ENCODE results near the gene RNF223. TPM values are rescaled to one million over a fixed set of nuclear protein-coding genes. Genes with fewer than 3 reads are reported as not detected.
"Not testable (repeated sequence)": the region's sequence is repeated elsewhere in the genome, so short reads cannot be mapped to it uniquely, and the experiment has no call there.

The RNF223 gene
- total RNA-seq, 6 donors from 2014 or later: 1.0 to 2.4 (median 1.8) TPM

DNA sequence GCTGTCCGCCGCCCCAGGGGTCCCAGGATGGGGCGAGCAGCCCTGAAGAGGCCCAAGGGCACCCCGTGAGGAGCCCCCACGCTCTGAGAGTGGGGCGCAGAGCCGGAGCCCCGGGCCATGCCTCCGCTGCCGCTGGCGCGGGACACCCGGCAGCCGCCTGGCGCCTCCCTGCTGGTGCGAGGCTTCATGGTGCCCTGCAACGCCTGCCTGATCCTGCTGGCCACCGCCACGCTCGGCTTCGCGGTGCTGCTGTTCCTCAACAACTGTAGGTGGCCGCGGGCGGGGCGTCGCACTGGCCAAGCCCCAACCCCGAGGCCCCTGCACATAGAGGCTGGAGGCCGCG, 39.7 kb downstream of the RNF223 start:
- DNase-seq: peak in 1 of 2 donors; percentile 85
- Histone ChIP-seq H3K4me3 (no peak overlapping the region), H3K4me1 (peaks cover 19 to 33% (median 28%) of the 10 kb centered on the region in 4 donors), H3K27me3 (peaks cover 0 to 22% (median 8%) of the 10 kb centered on the region in 4 donors), H3K9me3 (no peaks in the 10 kb centered on the region), H3K27ac (no peak overlapping the region), H3K36me3 (peaks cover 0 to 4% (median 0%) of the 10 kb centered on the region in 4 donors)
- no peak for ATAC-seq (ENCODE audit: low FRiP score in 2 of 2)
- TF ChIP-seq, protein P1, sequence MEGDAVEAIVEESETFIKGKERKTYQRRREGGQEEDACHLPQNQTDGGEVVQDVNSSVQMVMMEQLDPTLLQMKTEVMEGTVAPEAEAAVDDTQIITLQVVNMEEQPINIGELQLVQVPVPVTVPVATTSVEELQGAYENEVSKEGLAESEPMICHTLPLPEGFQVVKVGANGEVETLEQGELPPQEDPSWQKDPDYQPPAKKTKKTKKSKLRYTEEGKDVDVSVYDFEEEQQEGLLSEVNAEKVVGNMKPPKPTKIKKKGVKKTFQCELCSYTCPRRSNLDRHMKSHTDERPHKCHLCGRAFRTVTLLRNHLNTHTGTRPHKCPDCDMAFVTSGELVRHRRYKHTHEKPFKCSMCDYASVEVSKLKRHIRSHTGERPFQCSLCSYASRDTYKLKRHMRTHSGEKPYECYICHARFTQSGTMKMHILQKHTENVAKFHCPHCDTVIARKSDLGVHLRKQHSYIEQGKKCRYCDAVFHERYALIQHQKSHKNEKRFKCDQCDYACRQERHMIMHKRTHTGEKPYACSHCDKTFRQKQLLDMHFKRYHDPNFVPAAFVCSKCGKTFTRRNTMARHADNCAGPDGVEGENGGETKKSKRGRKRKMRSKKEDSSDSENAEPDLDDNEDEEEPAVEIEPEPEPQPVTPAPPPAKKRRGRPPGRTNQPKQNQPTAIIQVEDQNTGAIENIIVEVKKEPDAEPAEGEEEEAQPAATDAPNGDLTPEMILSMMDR (IDR thresholded peaks at IDR 0.05): no peak
- no peak for TF ChIP-seq EP300 (IDR thresholded peaks at IDR 0.05)
- no peak for TF ChIP-seq POLR2AphosphoS5 (IDR thresholded peaks at IDR 0.05)
- TF ChIP-seq POLR2A (IDR thresholded peaks at IDR 0.05): no peak
- WGBS, 2 donors: 62 to 80% methylated on average over 15 to 22 of the region's 30 CpGs

DNA sequence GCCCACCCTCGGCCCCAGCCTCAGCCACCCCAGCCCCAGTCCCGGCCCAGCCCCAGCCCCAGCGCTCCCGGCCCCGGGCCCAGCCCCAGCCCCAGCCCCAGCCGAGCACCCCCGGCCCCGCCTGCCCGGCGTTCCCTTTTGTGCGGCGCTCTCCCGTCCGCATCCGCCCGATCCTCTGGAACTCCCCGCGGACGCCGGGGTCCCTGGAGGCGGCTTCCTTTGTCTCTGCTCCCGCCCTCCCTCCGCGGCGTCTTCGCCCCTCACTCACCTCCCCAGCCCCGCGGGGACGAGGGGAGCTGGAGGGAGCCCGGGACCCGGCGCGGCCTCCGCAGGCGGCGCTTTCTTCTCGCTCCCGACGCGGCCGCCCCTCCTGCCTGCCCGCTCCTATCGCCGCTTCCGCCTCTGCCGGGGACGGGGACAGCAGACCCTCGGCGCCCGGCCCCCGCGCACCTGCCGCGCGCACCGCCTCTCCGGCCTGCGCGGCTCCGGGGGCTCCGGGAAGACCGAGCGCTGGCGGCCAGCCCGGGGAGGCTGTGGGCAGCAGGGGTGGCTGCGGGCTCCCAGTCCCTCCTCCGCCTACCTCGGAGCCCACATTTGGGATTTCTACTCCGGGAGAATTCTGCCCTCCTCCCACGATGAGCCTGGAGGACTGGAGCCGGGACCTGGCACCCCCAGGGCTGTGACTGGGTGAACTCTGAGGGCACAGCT, 40.2 kb downstream of the RNF223 start:
- Histone ChIP-seq H3K4me3 (peak overlapping the region in 3 of 4 donors; percentile 50 to 59 (median 51)), H3K27ac (no peak overlapping the region), H3K4me1 (peaks cover 17 to 28% (median 23%) of the 10 kb centered on the region in 4 donors), H3K9me3 (no peaks in the 10 kb centered on the region), H3K27me3 (peaks cover 0 to 22% (median 8%) of the 10 kb centered on the region in 4 donors), H3K36me3 (peaks cover 0 to 4% (median 0%) of the 10 kb centered on the region in 4 donors)
- TF ChIP-seq POLR2A (IDR thresholded peaks at IDR 0.05) (no peak), EP300 (IDR thresholded peaks at IDR 0.05) (no peak), POLR2AphosphoS5 (IDR thresholded peaks at IDR 0.05) (no peak)
- TF ChIP-seq, protein P1 (IDR thresholded peaks at IDR 0.05): no peak
- DNase-seq (peak in 1 of 2 donors; percentile 86), ATAC-seq (ENCODE audit: low FRiP score in 2 of 2) (no peak)
- WGBS, 2 donors: 44 to 55% methylated on average over 49 to 58 of the region's 71 CpGs

DNA sequence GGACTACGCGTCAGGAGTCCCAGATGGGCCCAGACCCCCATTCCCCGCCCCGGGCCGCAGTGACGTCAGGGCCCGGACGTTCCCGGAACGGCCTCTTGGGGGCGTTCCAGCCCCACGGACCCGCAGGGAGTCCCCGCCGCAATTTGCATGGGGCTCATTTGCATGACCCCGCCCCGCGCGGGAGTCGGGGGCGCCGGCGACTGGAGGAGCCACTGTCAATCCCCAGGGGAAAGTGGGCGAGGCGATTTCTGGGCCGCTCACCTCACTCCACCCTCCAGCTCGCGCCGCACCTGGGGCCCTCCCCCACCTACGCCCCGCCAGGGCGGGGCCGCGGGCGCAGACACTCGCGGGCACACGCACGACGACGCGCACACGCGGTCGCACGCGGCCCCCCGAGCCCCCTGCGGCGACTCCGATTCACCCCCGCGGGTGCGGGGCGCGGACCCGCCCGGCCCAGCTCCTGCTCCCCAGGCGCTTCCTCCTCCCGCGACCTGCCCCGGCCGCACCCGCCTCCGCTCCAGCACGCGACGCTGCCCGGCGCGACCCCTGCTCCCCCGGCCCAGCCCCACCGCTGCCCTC, 41.0 kb downstream of the RNF223 start:
- ATAC-seq (ENCODE audit: low FRiP score in 2 of 2) (peak; percentile 86 to 87), DNase-seq (peak; percentile 92 to 95)
- Histone ChIP-seq H3K9me3 (no peaks in the 10 kb centered on the region), H3K27me3 (peaks cover 0 to 22% (median 8%) of the 10 kb centered on the region in 4 donors), H3K36me3 (peaks cover 0 to 4% (median 0%) of the 10 kb centered on the region in 4 donors), H3K4me3 (peak overlapping the region in 3 of 4 donors; percentile 50 to 59 (median 51)), H3K27ac (peak overlapping the region in 2 of 4 donors; percentile 23 to 26), H3K4me1 (peaks cover 17 to 27% (median 22%) of the 10 kb centered on the region in 4 donors)
- no peak for TF ChIP-seq EP300 (IDR thresholded peaks at IDR 0.05)
- TF ChIP-seq, protein P1 (IDR thresholded peaks at IDR 0.05): peak; percentile 67 to 94 (median 81)
- 5 to 17% methylated on average over 14 to 15 of the region's 73 CpGs for WGBS, 2 donors

DNA sequence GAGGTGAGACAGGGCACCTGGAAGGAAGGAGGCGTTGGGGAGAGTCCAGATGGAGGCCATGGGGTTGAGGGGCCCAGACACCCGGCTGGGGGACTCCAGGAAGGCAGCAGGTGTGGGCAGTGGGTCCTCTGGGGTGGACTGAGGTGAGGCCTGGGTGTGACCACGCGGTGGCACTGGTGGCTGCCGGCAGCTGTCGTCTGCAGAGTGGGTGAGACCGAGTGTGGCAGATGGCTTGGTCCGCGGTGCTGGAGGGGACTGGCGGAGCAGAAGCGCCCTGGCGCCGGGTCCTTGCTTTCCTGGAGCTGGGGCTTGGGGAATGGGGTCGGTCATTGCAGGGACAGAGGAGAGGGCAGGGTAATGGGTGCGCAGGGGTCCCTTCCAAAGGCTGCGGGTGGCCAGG, 41.7 kb downstream of the RNF223 start:
- Histone ChIP-seq H3K27me3 (peaks cover 0 to 22% (median 8%) of the 10 kb centered on the region in 4 donors), H3K27ac (peak overlapping the region in 1 of 4 donors; percentile 26), H3K4me1 (peaks cover 17 to 31% (median 22%) of the 10 kb centered on the region in 4 donors), H3K36me3 (peaks cover 0 to 4% (median 0%) of the 10 kb centered on the region in 4 donors), H3K4me3 (peak overlapping the region in 3 of 4 donors; percentile 50 to 59 (median 51)), H3K9me3 (no peaks in the 10 kb centered on the region)
- ATAC-seq (ENCODE audit: low FRiP score in 2 of 2) (peak; percentile 3 to 25), DNase-seq (peak in 1 of 2 donors; percentile 86)
- no peak for TF ChIP-seq POLR2AphosphoS5 (IDR thresholded peaks at IDR 0.05)
- TF ChIP-seq EP300 (IDR thresholded peaks at IDR 0.05): no peak
- 44 to 49% methylated on average over 14 to 16 of the region's 16 CpGs for WGBS, 2 donors

DNA sequence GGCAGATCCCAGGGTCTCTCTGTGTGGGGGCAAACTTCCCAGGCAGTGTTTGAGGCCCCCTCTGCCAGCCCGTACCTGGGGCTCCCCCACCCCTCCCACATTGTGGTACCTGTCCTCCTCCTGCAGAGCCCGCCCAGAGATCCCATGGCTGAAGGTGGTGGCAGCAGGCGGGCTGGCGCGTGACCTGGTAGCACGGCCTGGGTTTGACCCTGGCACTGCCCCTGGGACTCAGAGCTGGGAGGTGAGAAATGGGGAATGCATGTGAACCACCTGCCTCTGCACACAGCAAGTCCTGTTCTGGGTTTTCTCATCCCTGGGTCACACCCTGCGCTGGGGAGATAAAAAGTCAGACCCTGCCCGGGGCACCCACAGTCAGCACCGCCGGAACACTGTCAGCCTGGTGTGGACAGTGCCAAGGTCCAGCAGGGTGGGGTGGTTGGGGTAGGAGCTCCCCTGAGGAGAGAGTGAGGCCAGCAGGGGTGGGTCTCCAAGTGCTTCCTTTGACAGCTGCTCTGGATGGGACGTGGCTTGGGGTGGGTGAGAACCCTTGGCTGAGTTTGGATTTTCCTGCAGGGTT, 42.4 kb downstream of the RNF223 start:
- H3K27me3 ChIP-seq: peaks cover 0 to 22% (median 8%) of the 10 kb centered on the region in 4 donors

DNA sequence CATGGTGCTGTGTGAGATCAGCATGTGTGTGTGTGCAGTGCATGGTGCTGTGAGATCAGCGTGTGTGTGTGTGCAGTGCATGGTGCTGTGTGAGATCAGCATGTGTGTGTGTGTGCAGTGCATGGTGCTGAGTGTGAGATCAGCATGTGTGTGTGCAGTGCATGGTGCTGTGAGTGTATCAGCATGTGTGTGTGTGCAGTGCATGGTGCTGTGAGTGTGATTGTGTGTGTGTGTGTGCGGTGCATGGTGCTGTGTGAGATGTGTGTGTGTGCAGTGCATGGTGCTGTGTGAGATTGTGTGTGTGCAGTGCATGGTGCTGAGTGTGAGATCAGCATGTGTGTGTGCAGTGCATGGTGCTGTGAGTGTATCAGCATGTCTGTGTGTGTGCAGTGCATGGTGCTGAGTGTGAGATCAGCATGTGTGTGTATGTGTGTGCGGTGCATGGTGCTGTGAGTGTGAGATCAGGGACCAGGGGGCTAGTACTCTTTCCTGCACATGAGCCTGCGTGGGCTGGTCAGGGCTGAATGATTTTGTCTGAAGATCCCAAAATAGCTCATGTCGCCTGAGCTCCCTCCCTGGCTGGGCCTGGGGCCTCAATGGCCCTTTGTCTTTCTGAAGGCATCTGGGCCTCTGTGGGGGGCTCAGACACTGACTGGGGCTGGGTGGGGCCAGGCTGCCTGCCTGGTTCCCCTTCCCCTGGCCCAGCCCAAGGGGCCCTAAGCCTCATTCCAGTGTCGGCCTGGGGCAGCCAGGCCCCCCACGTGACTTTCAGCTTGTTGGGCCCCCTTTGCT, 43.0 kb downstream of the RNF223 start:
- not testable (repeated sequence) for H3K36me3 ChIP-seq; H3K4me3 ChIP-seq; H3K27ac ChIP-seq; H3K9me3 ChIP-seq; ATAC-seq (ENCODE audit: low FRiP score in 2 of 2)
- Histone ChIP-seq H3K4me1 (peaks cover 18 to 41% (median 22%) of the 10 kb centered on the region in 4 donors), H3K27me3 (peaks cover 0 to 22% (median 8%) of the 10 kb centered on the region in 4 donors)
- DNase-seq: peak in 1 of 2 donors; percentile 46
- 73 to 79% methylated on average over 5 to 6 of the region's 7 CpGs for WGBS, 2 donors

More for the DNA sequence above, 42.4 kb downstream of the RNF223 start:
- Histone ChIP-seq H3K9me3 (no peaks in the 10 kb centered on the region), H3K36me3 (peaks cover 0 to 4% (median 0%) of the 10 kb centered on the region in 4 donors), H3K4me3 (no peak overlapping the region), H3K4me1 (peaks cover 17 to 35% (median 22%) of the 10 kb centered on the region in 4 donors), H3K27ac (no peak overlapping the region)
- no peak for ATAC-seq (ENCODE audit: low FRiP score in 2 of 2)
- no peak for TF ChIP-seq POLR2A (IDR thresholded peaks at IDR 0.05)
- no peak for TF ChIP-seq POLR2AphosphoS5 (IDR thresholded peaks at IDR 0.05)
- TF ChIP-seq EP300 (IDR thresholded peaks at IDR 0.05): no peak
- TF ChIP-seq, protein P1 (IDR thresholded peaks at IDR 0.05): no peak
- peak in 1 of 2 donors; percentile 59 for DNase-seq
- 88 to 96% methylated on average over 9 to 11 of the region's 11 CpGs for WGBS, 2 donors
